Keratinocyte (primary cell): ENCODE measurements around the gene PHACTR1. TPM values are rescaled to one million over a fixed set of nuclear protein-coding genes. Genes with fewer than 3 reads are reported as not detected.
"Not testable (repeated sequence)": the region's sequence is repeated elsewhere in the genome, so short reads cannot be mapped to it uniquely, and the experiment has no call there.

Experiments
- DNase-seq: peaks from one replicate; pipeline ENCODE4 v3.0.0-alpha.2; 2011; ENCODE audit warnings: low read depth, missing footprints, low spot score
- FAIRE-seq: peaks from 2 replicates; lab custom pipeline; 2011; peaks lifted over from hg19 to GRCh38; lab: Jason Lieb, UNC
- H2AFZ ChIP-seq: 2 replicates; pipeline ENCODE4 v1.6.0; 2012; ENCODE audit warnings: low read length, control low read depth, inconsistent platforms; ENCODE audit not compliant: control insufficient read depth
- H3K27ac ChIP-seq: 2 replicates; pipeline ENCODE4 v1.5.1; 2011; ENCODE audit warnings: low read length; ENCODE audit not compliant: control insufficient read depth, insufficient read depth
- H3K27me3 ChIP-seq: 3 replicates; pipeline ENCODE4 v1.6.0; 2011; ENCODE audit warnings: low read length; ENCODE audit not compliant: control insufficient read depth, insufficient read depth; ENCODE audit errors: extremely low read depth
- H3K36me3 ChIP-seq, 2 experiments: 2 replicates in 1 of 2; 3 replicates in 1 of 2; pipeline ENCODE4 v1.5.1; 2011; ENCODE audit warnings: low read length in 2 of 2, mild to moderate bottlenecking in 1 of 2; ENCODE audit not compliant: control insufficient read depth in 2 of 2, insufficient read depth in 2 of 2; ENCODE audit errors: extremely low read depth in 1 of 2
- H3K4me1 ChIP-seq: 3 replicates; pipeline ENCODE4 v1.5.1; 2011; ENCODE audit warnings: low read length; ENCODE audit not compliant: control insufficient read depth, insufficient read depth; ENCODE audit errors: extremely low read depth
- H3K4me2 ChIP-seq: 3 replicates; pipeline ENCODE4 v1.6.0; 2011; ENCODE audit warnings: low read depth, low read length; ENCODE audit not compliant: control insufficient read depth, insufficient read depth; ENCODE audit errors: extremely low read depth
- H3K4me3 ChIP-seq, 3 experiments: fragments of 200-600 bp in 1 of 3; sonication (generic) in 1 of 3; 2 replicates in 2 of 3; 3 replicates in 1 of 3; pipeline ENCODE4 v1.5.1; 2011 to 2016; ENCODE audit warnings: low read length in 3 of 3, mild to moderate bottlenecking in 3 of 3, control low read depth in 2 of 3, inconsistent platforms in 1 of 3, low read depth in 1 of 3, mixed read lengths in 1 of 3, mixed run types in 1 of 3, moderate library complexity in 1 of 3; ENCODE audit not compliant: control insufficient read depth in 2 of 3, insufficient read depth in 2 of 3; ENCODE audit errors: extremely low read depth in 1 of 3
- H3K79me2 ChIP-seq: 2 replicates; pipeline ENCODE4 v1.6.0; 2012; ENCODE audit warnings: low read length; ENCODE audit not compliant: control insufficient read depth, insufficient read depth
- H3K9ac ChIP-seq: 3 replicates; pipeline ENCODE4 v1.6.0; 2011; ENCODE audit warnings: low read length; ENCODE audit not compliant: control insufficient read depth, insufficient read depth; ENCODE audit errors: extremely low read depth
- H3K9me1 ChIP-seq: 3 replicates; pipeline ENCODE4 v1.6.0; 2011; ENCODE audit warnings: low read length; ENCODE audit not compliant: control insufficient read depth, insufficient read depth; ENCODE audit errors: extremely low read depth
- H3K9me3 ChIP-seq: 2 replicates; pipeline ENCODE4 v1.5.1; 2012; ENCODE audit warnings: low read depth, low read length; ENCODE audit not compliant: control insufficient read depth
- H4K20me1 ChIP-seq: 3 replicates; pipeline ENCODE4 v1.6.0; 2011; ENCODE audit warnings: low read length; ENCODE audit not compliant: control insufficient read depth, insufficient read depth; ENCODE audit errors: extremely low read depth
- CTCF ChIP-seq, 3 experiments: IDR thresholded peaks in 1 of 3; conservative IDR thresholded peaks in 1 of 3; optimal IDR thresholded peaks in 1 of 3; 2 replicates in 2 of 3; 3 replicates in 1 of 3; pipeline versions ENCODE3 to v1.5.1; 2011; ENCODE audit warnings: low read length in 3 of 3, mild to moderate bottlenecking in 3 of 3, moderate library complexity in 2 of 3, control low read depth in 1 of 3, inconsistent platforms in 1 of 3; ENCODE audit not compliant: insufficient read depth in 2 of 3; ENCODE audit errors: extremely low read depth in 1 of 3
- EZH2 ChIP-seq: IDR thresholded peaks from one replicate; pipeline ENCODE4 v1.6.1; 2012; ENCODE audit warnings: inconsistent platforms, mild to moderate bottlenecking, low read length, moderate library complexity
- dilution Hi-C: fragments of 300-500 bp; cut with MboI; formaldehyde crosslinking; loops from one replicate; pipeline ENCODE4 v1.7.0; 2020; ENCODE audit warnings: low sequenced_read_pairs; ENCODE audit not compliant: extremely low pct_ligation_motif_present
- polyA plus RNA-seq, 5 experiments: library from polyadenylated mRNA; depleted of rRNA in 3 of 5; stranded (reverse) in 3 of 5; stranded (forward) in 1 of 5; unstranded in 1 of 5; fragments of >200 nt; gene quantifications; 1 replicate in 1 of 5; 2 replicates in 3 of 5; 3 replicates in 1 of 5; pipeline versions ENCODE4 v1.2.1 to v1.2.3, GENCODE V29; 2011 to 2012; ENCODE audit warnings: missing spikeins in 2 of 5, low read depth in 1 of 5, low replicate concordance in 1 of 5

The PHACTR1 gene
- polyA plus RNA-seq, 1 donor (not counting 4 experiments of a cell fraction or from before 2014, with no cell fraction given), result 0.22 TPM

- H3K4me3 ChIP-seq, result no peak overlapping the region
Observed at GRCh38 chr6:12725263-12725662, 8.7 kb downstream of the PHACTR1 start.

GRCh38 chr6:12729467-12729866, 12.9 kb downstream of the PHACTR1 start:
- TF ChIP-seq EZH2, result no peak
- no peak for TF ChIP-seq CTCF (optimal IDR thresholded peaks at IDR 0.05 in 1 of 3, IDR thresholded peaks at IDR 0.05 in 1 of 3, conservative IDR thresholded peaks at IDR 0.05 in 1 of 3; ENCODE audit: extremely low read depth in 1 of 3, insufficient read depth in 2 of 3, low read length in 3 of 3)
- no peak for FAIRE-seq

More at GRCh38 chr6:12725263-12725662, 8.7 kb downstream of the PHACTR1 start:
- Histone ChIP-seq H3K27me3 (no peaks in the 10 kb centered on the region), H3K9me1 (no peaks in the 10 kb centered on the region), H3K36me3 (no peaks in the 10 kb centered on the region), H3K27ac (no peak overlapping the region), H3K9ac (no peak overlapping the region), H2AFZ (no peak overlapping the region), H3K79me2 (no peaks in the 10 kb centered on the region), H4K20me1 (no peaks in the 10 kb centered on the region), H3K4me2 (no peak overlapping the region), H3K9me3 (no peaks in the 10 kb centered on the region), H3K4me1 (no peaks in the 10 kb centered on the region)
- DNase-seq (no peak), FAIRE-seq (no peak)
- TF ChIP-seq CTCF (optimal IDR thresholded peaks at IDR 0.05 in 1 of 3, IDR thresholded peaks at IDR 0.05 in 1 of 3, conservative IDR thresholded peaks at IDR 0.05 in 1 of 3; ENCODE audit: extremely low read depth in 1 of 3, insufficient read depth in 2 of 3, low read length in 3 of 3) (no peak), EZH2 (no peak)
- dilution Hi-C loops, result no loop called here

DNA sequence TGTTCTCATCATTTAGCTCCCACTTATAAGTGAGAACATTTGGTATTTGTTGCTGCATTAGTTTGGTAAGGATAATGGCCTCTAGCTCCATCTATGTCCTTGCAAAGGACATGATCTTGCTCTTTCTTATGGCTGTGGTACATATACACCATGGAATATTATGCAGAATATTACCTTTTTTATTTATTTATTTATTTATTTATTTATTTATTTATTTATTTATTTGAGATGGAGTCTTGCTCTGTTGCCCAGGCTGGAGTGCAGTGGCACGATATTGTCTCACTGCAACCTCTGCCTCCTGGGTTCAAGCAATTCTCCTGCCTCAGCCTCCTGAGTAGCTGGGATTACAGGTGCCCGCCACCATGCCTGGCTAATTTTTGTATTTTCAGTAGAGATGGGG, 14.2 kb downstream of the PHACTR1 start:
- H3K9ac ChIP-seq, FAIRE-seq, H4K20me1 ChIP-seq, H3K9me1 ChIP-seq, H3K27me3 ChIP-seq, H3K4me3 ChIP-seq, H3K4me2 ChIP-seq, H2AFZ ChIP-seq, H3K4me1 ChIP-seq, H3K36me3 ChIP-seq, H3K79me2 ChIP-seq, dilution Hi-C loops, DNase-seq, H3K9me3 ChIP-seq, H3K27ac ChIP-seq: not testable (repeated sequence)

More at GRCh38 chr6:12729467-12729866, 12.9 kb downstream of the PHACTR1 start:
- H3K79me2 ChIP-seq, result no peaks in the 10 kb centered on the region
- H3K4me3 ChIP-seq, result no peak overlapping the region
- H3K9ac ChIP-seq, result no peak overlapping the region
- no peaks in the 10 kb centered on the region for H3K9me3 ChIP-seq
- no peaks in the 10 kb centered on the region for H3K4me1 ChIP-seq
- no peaks in the 10 kb centered on the region for H4K20me1 ChIP-seq
- no peaks in the 10 kb centered on the region for H3K36me3 ChIP-seq
- H3K27ac ChIP-seq, result no peak overlapping the region
- H3K27me3 ChIP-seq, result no peaks in the 10 kb centered on the region
- no peak for DNase-seq
- H3K4me2 ChIP-seq, result no peak overlapping the region
- dilution Hi-C loops, result no loop called here
- H2AFZ ChIP-seq, result no peak overlapping the region
- H3K9me1 ChIP-seq, result no peaks in the 10 kb centered on the region
